Daoy (cell line): Measurements from ENCODE around the gene QSOX2. TPM values are rescaled to one million over a fixed set of nuclear protein-coding genes. Genes with fewer than 3 reads are reported as not detected.

Experiments used
- DNase-seq: peaks from one replicate; pipeline ENCODE4 v3.0.0-alpha.2; 2015; ENCODE audit warnings: low read depth
- total RNA-seq: library from RNA; depleted of rRNA; stranded (reverse); fragments of >200 nt; shearing (Covaris generic); gene quantifications from 2 replicates; pipeline ENCODE4 v1.2.3, GENCODE V29; 2014; rRNA removed

Gene QSOX2, protein sequence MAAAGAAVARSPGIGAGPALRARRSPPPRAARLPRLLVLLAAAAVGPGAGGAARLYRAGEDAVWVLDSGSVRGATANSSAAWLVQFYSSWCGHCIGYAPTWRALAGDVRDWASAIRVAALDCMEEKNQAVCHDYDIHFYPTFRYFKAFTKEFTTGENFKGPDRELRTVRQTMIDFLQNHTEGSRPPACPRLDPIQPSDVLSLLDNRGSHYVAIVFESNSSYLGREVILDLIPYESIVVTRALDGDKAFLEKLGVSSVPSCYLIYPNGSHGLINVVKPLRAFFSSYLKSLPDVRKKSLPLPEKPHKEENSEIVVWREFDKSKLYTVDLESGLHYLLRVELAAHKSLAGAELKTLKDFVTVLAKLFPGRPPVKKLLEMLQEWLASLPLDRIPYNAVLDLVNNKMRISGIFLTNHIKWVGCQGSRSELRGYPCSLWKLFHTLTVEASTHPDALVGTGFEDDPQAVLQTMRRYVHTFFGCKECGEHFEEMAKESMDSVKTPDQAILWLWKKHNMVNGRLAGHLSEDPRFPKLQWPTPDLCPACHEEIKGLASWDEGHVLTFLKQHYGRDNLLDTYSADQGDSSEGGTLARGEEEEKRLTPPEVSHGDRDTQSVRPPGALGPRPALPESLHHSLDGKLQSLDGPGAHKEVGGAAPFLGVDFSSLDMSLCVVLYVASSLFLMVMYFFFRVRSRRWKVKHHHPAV
- total RNA-seq, result 25.8 and 30.3 TPM in 2 replicates

DNA sequence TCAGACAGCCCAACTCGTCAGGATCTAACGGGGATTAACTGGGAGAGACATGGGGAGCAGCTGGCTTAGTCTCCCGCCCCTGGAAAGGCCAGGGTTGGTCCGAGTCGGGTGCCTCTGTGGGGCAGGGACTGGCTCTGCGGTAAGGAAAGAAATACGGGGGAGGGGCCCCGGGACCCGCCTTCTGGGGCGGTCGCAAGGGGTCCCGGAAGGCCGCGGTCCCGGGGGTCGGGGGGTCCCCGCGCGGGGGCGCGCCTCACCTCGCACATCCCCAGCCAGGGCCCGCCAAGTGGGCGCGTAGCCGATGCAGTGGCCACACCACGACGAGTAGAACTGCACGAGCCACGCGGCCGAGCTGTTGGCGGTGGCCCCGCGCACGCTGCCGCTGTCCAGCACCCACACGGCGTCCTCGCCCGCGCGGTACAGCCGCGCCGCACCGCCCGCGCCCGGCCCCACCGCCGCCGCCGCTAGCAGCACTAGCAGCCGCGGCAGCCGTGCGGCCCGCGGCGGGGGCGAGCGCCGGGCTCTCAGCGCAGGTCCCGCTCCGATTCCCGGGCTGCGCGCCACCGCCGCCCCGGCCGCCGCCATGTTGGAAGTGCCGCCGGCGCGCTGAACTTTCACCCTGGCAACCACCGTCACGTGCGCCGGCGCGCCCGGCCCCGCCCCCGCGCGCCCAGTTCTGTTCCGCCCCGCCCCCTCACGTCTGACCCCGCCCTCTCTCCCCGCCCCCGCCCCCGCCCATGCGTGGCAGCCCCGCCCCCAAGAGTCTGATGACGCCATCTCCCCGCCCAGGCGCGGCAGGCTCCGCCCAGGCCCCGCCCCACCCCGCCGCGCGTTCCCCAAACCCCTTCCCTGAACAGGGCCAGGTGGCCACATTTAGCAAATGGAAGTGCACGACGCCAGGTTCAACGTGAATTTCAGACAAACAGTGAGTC is at the start of gene QSOX2:
TSS of gene QSOX2 (minus strand) at position 594 of the 932 bp plus-strand sequence. CDS start at position 585, 9 bp downstream.
- DNase-seq, result peak; percentile 90

DNA sequence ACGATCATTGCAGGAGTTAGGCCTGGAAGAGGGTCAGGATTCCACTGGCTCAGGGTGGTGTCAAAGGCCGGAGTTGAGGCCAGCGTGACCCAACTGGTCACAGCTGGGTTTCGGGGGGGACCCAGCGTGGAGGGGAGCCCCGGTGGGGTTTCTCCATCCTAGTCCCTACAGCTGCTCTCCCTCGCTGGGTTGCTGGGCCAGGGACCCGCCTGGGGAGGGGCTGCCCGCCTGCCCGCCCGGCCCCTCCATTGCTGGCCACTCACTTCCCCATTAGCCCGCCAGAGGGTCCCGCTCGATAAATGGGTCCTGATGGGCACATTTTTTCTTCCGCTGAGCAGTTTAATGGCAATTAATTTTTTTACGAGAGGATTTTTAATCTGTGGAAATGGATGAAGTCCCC is 49.4 kb upstream of the QSOX2 start:
- no peak for DNase-seq

DNA sequence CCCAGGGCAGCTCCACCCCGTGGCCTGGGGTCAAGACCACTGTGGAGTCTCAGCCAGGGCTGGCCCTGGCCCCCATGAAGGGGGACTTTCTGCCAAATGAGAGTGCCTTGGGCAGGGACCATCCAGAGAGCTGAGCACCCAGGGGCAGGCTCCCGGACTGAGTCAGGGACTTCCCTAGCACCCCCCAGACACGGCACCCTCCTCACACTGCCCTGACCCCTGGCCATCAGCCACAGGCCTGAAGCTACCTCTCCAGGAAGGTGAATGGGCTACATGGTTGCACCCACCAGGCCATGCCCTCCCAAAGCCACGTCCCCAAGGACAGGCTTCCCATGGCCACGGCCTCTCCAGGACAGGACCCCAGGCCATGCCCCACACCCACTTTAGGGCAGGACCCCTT is 48.8 kb upstream of the QSOX2 start:
- DNase-seq, result no peak

DNA sequence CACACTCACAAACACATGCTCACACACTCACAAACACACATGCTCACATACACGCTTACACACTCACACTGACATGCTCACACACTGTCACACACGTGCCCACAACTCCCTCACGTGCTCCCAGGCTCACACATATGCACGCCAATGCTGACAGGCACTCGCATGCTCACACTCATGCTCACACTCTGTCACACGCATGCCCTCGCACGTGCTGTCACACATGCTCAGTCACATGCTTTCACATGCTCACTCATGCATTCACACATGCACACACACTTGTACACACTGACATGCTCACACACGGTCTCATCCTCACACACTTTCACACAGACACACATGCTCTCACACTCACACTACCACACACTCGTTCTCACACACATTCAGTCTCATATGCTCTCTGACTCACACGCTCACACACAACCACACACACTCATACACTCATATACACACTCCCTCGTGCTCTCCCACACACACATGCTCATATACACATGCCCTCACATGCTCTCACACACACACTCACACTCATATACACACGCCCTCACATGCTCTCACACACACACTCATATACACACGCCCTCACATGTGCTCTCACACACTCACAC is 48.0 kb upstream of the QSOX2 start:
- DNase-seq, result no peak

DNA sequence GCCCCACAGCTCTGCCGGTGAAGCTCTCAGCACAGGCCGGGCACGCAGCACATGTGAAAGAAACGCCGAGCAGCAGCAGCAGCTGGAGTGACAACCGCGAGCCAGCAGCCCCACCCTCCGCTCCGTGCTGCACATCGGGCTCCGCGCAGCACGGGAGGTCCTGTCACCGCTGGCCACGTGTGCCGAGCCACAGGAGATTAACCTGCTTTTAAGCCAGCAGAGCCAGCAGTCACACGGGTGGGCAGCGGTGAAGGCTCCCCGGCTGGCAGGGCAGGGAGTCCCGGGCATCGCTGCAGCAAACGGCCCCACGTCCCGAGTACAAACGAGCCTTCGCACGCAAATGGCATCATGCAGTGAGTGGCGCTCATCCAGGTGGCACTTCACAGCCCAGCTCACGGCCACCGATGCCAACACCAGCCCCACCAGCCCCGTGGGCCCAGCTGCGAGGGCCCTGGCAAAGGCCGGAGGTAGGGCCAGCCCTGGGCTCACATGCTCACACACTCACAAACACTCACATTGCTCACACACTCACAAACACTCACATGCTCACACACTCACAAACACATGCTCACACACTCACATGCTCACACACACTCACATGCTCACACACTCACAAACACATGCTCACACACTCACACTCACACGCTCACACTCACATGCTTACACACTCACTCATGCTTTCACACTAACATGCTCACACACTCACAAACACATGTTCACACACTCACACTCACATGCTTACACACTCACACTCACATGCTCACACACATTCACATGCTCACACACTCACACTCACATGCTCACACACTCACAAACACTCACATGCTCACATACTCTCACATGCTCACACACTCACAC is 47.2 kb upstream of the QSOX2 start:
- DNase-seq, result no peak

DNA sequence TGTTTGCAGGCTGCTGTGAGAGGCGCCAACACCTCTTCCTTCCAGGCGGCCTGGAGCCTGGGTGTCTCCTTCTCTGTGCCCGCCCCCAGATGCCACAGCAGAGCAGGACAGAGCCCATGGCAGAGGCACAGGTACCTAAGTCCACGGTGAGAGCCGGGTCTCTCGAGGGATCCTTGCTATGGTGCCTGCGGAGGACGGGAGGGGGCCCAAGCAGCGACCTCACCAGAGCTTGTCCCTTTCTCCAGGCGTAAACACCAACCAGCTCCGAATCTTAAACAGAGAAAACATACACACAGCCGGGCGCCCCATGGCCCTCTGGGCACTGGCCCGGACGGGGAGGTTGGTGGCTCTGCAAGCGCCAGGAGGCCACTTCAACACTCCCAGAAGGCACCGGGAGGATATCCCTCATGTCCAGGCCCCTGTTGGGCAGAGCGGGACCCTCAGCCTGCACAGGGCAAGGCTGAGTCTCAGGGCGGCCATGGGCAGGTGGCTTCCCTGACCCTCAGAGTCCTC is 46.5 kb upstream of the QSOX2 start:
- DNase-seq, result no peak

DNA sequence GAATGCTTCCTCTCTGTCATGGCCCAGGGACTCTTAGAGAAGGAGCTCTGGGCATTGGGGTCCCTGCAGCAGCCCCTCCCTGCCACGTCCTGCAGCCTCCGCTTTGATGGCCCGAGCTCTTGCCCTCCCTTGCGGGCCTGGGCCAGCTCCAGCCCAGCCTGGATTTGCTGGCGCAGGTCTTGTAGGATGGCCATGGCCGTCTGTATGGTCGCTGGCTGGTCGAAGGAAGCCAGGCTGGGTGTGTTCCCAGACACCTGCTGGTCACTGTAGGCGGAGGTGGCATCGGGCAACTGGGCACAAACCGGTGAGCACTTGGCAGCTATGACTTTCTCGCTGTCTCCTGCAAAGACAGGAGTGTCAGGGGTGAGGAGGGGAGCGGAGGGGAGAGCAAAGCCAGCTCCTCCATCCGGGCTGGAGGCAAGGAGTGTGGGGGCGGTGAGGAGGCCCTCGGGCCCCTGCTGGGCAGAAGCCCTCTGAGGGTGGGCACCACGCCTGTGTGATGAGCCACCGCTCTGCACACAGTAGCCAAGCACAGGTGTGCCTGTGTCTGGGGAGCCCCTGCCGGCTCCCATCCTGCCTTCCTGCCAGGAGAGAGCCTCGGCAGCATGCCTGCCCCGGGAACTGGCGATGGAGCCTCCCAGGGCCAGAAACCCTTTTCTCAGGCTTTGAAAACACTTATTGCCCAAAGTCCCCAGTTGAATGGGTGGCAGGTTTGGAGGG is 45.9 kb upstream of the QSOX2 start:
- no peak for DNase-seq

DNA sequence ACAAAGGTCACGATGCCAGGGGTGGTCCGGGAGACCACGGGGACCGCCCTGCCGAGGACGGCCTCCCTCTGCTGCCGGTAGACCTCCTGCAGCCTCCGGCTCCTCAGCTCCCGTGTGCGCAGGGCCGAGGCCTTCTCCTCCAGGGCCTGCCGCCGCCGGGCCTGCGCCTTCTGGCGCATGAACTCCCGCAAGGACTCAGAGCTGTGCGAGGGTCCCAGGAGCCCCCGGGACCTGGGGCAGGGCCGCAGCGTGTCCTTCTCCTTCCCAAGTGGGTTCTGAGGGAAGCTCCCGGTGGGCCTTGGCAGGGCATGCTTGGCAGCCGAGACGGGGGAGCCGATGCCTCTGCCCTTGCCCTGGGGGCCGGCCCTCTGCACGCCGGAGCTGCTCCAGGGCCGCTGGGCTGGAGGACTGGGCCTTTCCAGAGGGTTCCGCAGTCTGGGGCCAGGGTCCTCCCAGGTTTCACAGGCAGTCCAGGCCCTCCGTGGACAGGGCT is 44.9 kb upstream of the QSOX2 start:
- no peak for DNase-seq

DNA sequence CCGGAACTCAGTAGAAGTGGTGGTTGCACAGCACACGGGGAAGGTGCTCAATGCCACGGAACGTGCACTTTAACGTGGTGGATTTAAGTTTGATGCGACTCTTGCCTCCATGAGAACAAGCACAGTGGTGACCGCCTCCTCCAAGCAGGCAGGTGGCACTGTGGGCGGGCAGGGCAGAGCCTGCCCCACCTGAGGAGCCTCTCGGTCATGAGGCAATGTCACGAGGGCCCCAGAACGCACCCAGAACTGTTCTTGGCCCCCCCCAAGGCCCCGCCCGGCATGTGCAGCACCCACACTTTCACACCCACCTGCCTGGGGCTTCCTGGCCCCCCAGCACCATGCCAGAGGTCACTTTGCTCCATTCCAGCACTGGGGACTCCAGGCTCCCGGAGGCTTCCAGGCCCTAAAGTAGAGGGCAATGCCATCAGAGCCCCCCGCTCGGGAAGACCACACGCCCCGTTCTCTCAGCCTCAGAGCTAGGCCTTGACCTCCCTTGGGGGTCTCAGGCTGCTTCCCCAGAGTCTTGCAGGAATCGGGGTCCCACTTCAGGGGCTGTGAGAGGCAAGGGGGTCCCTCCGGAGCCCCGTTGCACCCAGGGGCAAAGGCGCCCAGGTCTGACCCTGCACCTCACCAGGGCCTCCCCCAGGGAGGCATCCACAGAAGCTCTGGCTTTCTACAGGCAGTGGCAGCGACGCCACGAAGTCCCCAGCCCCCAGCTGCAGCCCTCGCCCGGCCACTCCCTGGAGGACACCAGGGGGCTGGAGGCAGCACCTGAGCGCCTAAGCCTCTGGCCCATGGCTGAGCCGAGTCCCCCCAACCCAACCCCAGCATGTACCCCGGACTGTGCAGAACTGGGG is 44.3 kb upstream of the QSOX2 start:
- DNase-seq, result no peak

DNA sequence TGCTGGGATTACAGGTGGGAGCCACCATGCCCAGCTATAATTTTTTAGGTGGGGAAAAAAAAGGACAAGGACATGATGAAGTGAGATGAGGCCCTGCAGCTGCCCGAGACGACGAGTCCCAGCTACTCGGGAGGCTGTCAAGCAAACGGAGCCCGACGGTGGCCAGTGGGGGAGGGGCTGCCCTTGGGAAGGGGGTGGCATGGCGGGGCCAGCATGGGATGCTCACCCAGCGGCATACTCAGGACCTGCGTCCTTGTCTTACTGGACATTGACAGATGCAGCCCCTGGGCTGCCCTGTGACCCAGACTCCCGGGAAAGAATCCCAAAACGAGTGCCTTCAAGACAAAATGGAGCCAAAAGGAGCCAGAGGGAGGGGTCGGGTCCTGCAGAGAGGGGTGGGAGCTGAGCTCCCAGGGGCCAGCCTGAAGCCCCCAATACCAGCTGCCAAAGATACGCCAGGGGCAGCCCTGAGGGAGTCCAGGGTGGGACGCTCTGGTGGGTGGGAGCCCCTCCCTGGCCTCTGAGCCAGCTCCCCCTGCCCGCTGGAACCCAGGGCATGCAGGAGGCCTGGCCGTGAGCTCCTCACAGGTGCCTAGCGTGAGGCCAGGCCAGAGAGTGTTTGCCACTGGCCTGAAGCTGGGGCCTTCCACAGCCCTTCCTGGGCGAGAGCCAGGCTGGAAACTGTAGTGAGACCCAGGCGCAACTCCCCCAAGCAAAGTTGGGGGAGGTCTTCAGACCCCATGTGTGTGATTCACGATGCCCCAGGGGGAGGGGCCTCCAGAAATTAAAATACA is 42.5 kb upstream of the QSOX2 start:
- no peak for DNase-seq

DNA sequence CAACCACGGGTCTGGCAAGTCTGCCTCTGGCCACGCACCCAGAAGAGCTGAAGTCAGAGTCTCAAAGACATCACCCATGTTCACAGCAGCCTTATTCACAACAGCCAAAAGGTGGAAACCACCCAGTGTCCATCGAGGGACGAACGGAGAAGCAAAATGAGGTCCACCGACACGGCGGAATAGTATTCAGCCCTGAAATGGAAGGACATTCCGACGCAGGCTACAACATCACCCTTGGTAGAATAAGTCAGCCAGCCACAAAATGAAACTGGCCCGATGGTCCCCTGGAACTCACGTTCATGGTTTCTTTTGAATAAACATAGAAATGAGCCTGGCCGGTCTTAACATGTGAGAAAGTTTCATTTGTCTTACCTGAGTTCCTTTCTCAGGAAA is 41.4 kb upstream of the QSOX2 start:
- DNase-seq, result no peak

DNA sequence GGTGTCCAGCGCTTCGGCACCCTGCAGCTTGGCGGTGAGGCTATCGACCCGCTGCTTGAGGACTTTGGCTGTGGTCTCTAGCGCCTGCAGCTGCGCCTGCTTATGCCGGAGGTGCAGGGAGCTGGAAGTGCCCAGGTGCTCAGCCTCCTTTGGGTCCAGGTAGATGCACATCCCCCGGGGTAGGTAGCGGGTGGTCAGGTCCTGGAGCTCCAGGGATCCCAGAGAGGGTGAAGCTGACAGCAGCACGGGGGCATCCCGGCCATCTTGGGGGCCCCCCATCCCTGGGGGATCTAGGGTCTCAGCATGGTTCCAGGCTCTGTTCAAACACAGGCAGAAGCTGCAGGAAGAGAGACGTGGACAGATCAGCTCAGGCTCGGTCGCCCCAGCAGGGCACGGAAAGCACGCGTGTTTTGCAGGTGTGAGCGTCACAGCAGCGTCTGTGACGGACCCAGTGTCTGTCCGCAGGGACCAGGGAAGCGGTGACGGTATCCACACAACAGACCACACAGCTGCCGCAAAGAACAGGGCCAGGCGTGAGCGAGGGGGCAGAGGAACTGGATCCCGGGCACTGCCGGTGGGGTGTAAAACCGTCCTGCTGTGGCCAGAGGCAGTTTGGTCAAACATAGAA is 40.9 kb upstream of the QSOX2 start:
- no peak for DNase-seq

DNA sequence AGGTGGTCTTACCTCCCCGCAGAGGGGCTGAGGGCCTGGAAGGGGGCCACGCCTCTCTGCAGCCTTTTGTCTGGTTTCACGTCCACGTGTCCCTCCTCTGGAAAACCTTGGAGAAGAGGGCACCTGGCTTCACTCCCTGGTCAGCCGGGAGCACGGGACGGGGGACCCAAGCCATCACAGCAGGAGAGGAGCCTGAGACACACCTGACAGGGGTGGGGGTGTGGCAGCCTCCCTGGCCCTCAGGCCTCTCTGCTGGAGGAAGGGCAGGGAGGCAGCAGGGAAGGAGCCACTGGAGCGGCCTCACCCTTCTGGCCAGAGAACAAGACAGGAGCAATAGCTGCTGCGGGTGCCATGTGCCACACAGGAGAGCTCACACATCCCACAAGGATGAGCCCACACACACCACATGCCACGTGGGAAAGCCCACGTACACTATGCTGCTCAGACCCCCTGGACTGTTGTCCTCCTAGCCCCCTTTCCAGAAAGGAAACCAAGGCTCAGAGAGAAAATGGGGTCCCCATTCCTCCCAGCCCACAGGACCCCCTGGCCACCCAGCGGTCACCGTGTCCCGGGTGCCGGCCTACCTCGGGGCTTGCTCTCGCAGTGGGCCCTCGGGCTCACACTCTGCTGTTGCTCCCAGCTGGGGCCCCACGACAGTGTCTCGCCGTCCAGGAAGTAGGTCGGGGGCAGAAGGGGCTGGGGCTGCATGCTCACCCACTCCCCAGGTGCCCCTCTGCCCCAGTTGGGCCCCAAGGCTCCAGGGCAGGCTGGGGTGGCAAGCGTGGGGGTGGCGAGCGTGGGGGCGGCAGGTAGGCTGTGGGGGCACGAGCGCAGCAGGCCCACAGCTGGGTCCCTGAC is 40.1 kb upstream of the QSOX2 start:
- DNase-seq, result no peak

DNA sequence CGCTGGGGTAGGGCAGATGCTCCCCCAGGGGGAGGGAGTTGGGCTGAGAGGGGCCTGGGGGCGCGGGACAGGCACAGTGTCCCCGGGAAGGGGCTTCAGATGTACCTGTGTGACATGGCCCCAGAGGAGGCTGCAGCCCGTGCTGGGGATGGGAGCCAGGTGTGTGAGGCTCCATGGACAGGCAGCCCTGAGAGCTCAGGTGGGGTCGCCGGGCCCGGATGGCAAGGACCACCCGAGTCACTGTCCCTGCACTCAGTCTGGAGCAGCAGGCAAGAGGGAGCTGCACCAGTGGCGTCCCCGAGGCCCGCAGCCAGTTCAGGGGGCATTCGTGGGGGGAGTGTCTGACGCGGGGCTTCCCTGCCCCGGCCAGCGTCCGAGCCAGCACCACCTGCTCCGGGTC is 39.3 kb upstream of the QSOX2 start:
- no peak for DNase-seq

DNA sequence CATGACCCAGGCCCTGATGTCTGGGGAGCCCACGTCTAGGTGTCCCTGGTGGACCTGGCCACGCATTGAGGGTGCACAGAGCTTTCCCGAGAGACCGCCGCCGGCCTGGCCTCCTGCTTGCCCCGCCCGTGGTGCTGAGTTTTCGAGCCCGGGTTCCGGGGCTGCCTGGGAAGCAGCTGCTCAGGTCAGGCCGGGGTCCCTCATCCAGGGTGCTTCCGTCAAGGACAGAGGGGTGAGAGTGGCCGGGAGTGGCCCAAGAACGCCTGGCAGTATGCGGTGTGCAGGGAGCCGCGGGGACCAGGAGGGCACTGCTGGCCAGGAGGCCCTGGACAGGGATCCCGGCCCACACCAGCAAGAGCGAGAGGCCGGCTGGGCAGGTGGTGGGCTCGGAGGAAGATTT is 38.7 kb upstream of the QSOX2 start:
- DNase-seq, result no peak
